BJ (cell line): Measurements from ENCODE around the gene CEP162. TPM values are rescaled to one million over a fixed set of nuclear protein-coding genes. Genes with fewer than 3 reads are reported as not detected.
"Not testable (repeated sequence)": the region's sequence is repeated elsewhere in the genome, so short reads cannot be mapped to it uniquely, and the experiment has no call there.

Experiments used
- CTCF ChIA-PET: fragments of 350-600 bp; formaldehyde crosslinking; extraction: SDS; loops from one replicate; lab custom pipeline; 2021; ENCODE audit warnings: antibody characterized with exemption, inconsistent platforms; lab: Yijun Ruan, JAX
- POLR2A ChIA-PET: fragments of 300-600 bp; sonication (Branson Sonifier 250); formaldehyde crosslinking; extraction: SDS; loops from one replicate; lab custom pipeline; 2021; ENCODE audit warnings: antibody characterized with exemption; lab: Charles Lee
- DNase-seq: peaks from one replicate; pipeline ENCODE4 v3.0.0-alpha.2; 2011; ENCODE audit warnings: low read depth
- H3K27me3 ChIP-seq: 2 replicates; pipeline ENCODE4 v1.6.0; 2011; ENCODE audit warnings: low read length; ENCODE audit not compliant: control insufficient read depth, insufficient read depth
- H3K36me3 ChIP-seq: 2 replicates; pipeline ENCODE4 v1.5.1; 2011; ENCODE audit warnings: low read length; ENCODE audit not compliant: control insufficient read depth, insufficient read depth
- H3K4me3 ChIP-seq: 2 replicates; pipeline ENCODE4 v1.5.1; 2011; ENCODE audit warnings: low read depth, mild to moderate bottlenecking, control low read depth, low read length
- CTCF ChIP-seq: IDR thresholded peaks from 2 replicates; pipeline ENCODE4 v1.5.1; 2011; ENCODE audit warnings: low read depth, mild to moderate bottlenecking, control low read depth, inconsistent platforms, low read length, moderate library complexity; ENCODE audit not compliant: insufficient read depth
- polyA plus RNA-seq: library from polyadenylated mRNA; depleted of rRNA; stranded (reverse); fragments of >200 nt; gene quantifications from 2 replicates; pipeline ENCODE4 v1.2.3, GENCODE V29; 2011

Gene CEP162
- polyA plus RNA-seq, 1 experiment: 0.75 TPM

GRCh38 chr6:84167457-84167856 is 60.0 kb downstream of the CEP162 start:
- POLR2A ChIA-PET: no interaction called here
- CTCF ChIA-PET: no interaction called here

GRCh38 chr6:84166395-84166794 is 61.0 kb downstream of the CEP162 start:
- Histone ChIP-seq H3K4me3 (no peak overlapping the region), H3K27me3 (no peaks in the 10 kb centered on the region), H3K36me3 (no peaks in the 10 kb centered on the region)
- POLR2A ChIA-PET: no interaction called here
- DNase-seq: no peak
- no peak for TF ChIP-seq CTCF
- CTCF ChIA-PET: no interaction called here

More at GRCh38 chr6:84167457-84167856, 60.0 kb downstream of the CEP162 start:
- Histone ChIP-seq H3K27me3 (no peaks in the 10 kb centered on the region), H3K4me3 (no peak overlapping the region), H3K36me3 (no peaks in the 10 kb centered on the region)
- DNase-seq: no peak
- TF ChIP-seq CTCF: no peak

GRCh38 chr6:84164328-84164727 is 63.1 kb downstream of the CEP162 start:
- POLR2A ChIA-PET, CTCF ChIA-PET, H3K36me3 ChIP-seq, DNase-seq, H3K4me3 ChIP-seq, H3K27me3 ChIP-seq: not testable (repeated sequence)

DNA sequence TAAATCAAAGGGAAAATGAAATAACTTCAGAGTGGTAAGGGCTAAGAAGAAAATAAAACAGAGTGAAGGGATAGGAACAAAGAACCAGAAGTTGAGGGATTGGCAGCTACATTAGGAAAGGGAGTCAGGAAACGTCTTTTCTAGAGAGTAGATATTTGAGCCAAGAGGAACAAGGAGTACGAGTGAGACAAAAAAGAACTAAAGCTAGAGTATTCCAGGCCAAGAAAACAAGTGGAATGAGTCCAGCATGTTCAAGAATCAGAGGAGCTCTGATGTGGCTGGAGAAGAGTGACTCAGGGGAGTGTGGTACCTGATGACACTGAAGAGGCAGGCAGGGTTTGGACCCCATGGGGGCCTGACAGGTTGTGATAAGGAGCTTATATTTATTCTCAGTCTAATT is 66.3 kb downstream of the CEP162 start:
- ChIA-PET CTCF (interaction anchor here (0.7 to 1.1 kb wide), 2 partner anchors 15 to 66 kb away, joined by 3 read pairs; partner anchors contain the start of gene CEP162), POLR2A (no interaction called here)
- TF ChIP-seq CTCF: no peak
- Histone ChIP-seq H3K36me3 (no peaks in the 10 kb centered on the region), H3K4me3 (no peak overlapping the region), H3K27me3 (no peaks in the 10 kb centered on the region)
- no peak for DNase-seq

- H3K27me3 ChIP-seq: no peaks in the 10 kb centered on the region
- ChIA-PET POLR2A (no interaction called here), CTCF (interaction anchor here (1.2 kb wide), 1 partner anchor 71 kb away, joined by 3 read pairs; the partner anchor contains the start of gene CEP162)
- H3K36me3 ChIP-seq: no peaks in the 10 kb centered on the region
- TF ChIP-seq CTCF: no peak
- no peak overlapping the region for H3K4me3 ChIP-seq
- DNase-seq: peak; percentile 41
Observed at GRCh38 chr6:84156306-84156705, 71.1 kb downstream of the CEP162 start.

DNA sequence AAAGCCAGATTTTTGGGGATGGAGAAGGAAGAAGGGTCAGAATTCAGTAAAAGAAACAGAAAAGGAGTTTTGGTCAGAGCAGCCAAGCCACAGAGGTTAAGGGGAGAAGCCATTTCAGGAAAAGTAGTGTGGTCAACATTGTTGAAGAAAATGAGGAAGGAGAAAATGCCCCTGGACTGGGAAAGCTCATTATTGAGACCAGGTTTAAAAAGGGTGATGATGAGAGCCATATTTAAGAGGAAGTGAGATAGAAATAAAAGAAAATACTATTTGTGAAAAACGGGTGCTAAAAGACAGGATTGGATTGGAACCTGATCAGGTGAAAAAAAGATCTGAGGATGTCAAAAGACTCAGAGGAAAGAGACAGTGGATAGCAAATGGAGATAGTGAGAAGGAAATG is 75.8 kb downstream of the CEP162 start:
- H3K4me3 ChIP-seq: no peak overlapping the region
- no peaks in the 10 kb centered on the region for H3K36me3 ChIP-seq
- TF ChIP-seq CTCF: no peak
- no peak for DNase-seq
- H3K27me3 ChIP-seq: no peaks in the 10 kb centered on the region
- POLR2A ChIA-PET: no interaction called here
- CTCF ChIA-PET: interaction anchor here (1.0 kb wide), 1 partner anchor 76 kb away, joined by 3 read pairs; the partner anchor contains the start of gene CEP162
